Amygdala (tissue), 56 donors: Measurements from ENCODE around the gene BTBD16.
A peak's percentile ranks its signal among the peaks of the same experiment; 100 is the strongest.

Experiments
- DNase-seq, 56 donors: peaks; one replicate each; lab custom pipeline; 2025; lab: John Stamatoyannopoulos, UW

BTBD16 gene

GRCh38 chr10:122307669-122308416 is 36.7 kb downstream of the BTBD16 start:
- DNase-seq, result peak in 3 of 56 donors; percentile 16 to 29 (median 27)

- no peak for DNase-seq
Measured at GRCh38 chr10:122308417-122309141, 37.5 kb downstream of the BTBD16 start.

- DNase-seq, result no peak
Measured at GRCh38 chr10:122310311-122311050, 39.4 kb downstream of the BTBD16 start.

- no peak for DNase-seq
Measured at GRCh38 chr10:122311051-122311410, 39.9 kb downstream of the BTBD16 start.

GRCh38 chr10:122311716-122312115 is 40.6 kb downstream of the BTBD16 start:
- no peak for DNase-seq

GRCh38 chr10:122316224-122316884 is 45.3 kb downstream of the BTBD16 start:
- DNase-seq, result no peak

GRCh38 chr10:122321960-122322359 is 50.9 kb downstream of the BTBD16 start:
- no peak for DNase-seq

- DNase-seq, result no peak
Measured at GRCh38 chr10:122323189-122323588, 52.1 kb downstream of the BTBD16 start.

- no peak for DNase-seq
Measured at GRCh38 chr10:122323941-122324675, 53.0 kb downstream of the BTBD16 start.

- DNase-seq, result no peak
Measured at GRCh38 chr10:122325235-122325634, 54.1 kb downstream of the BTBD16 start.

GRCh38 chr10:122326385-122326784 is 55.3 kb downstream of the BTBD16 start:
- no peak for DNase-seq

- DNase-seq, result no peak
Measured at GRCh38 chr10:122326806-122327205, 55.7 kb downstream of the BTBD16 start.

- DNase-seq, result no peak
Measured at GRCh38 chr10:122327237-122328206, 56.4 kb downstream of the BTBD16 start.

- DNase-seq, result no peak
Measured at GRCh38 chr10:122328676-122329075, 57.6 kb downstream of the BTBD16 start.

GRCh38 chr10:122329416-122329815 is 58.3 kb downstream of the BTBD16 start:
- no peak for DNase-seq

GRCh38 chr10:122331100-122331499 is 60.0 kb downstream of the BTBD16 start:
- DNase-seq, result peak in 2 of 56 donors; percentile 23 to 47

GRCh38 chr10:122331615-122332446 is 60.7 kb downstream of the BTBD16 start:
- peak in 26 of 56 donors; percentile 9 to 72 (median 40) for DNase-seq

- DNase-seq, result no peak
Measured at GRCh38 chr10:122333037-122333436, 61.9 kb downstream of the BTBD16 start.
